GM21447 (cell line): ENCODE data around the gene CLP1.
"Not testable (repeated sequence)": the region's sequence is repeated elsewhere in the genome, so short reads cannot be mapped to it uniquely, and the experiment has no call there.

Source experiments
- ATAC-seq: cut with Tn5 transposase; IDR thresholded peaks from one replicate; pipeline ENCODE4 v1.9.1; 2021; ENCODE audit not compliant: unreplicated experiment

CLP1 gene

GRCh38 chr11:57640068-57640800 is 17.3 kb upstream of the CLP1 start:
- ATAC-seq, result no peak

- ATAC-seq, result no peak
Measured at GRCh38 chr11:57641011-57641807, 16.4 kb upstream of the CLP1 start.

GRCh38 chr11:57643802-57644201 is 13.8 kb upstream of the CLP1 start:
- no peak for ATAC-seq

GRCh38 chr11:57644748-57645688 is 12.5 kb upstream of the CLP1 start:
- peak; percentile 33 for ATAC-seq

GRCh38 chr11:57645689-57646085 is 11.9 kb upstream of the CLP1 start:
- ATAC-seq, result no peak

DNA sequence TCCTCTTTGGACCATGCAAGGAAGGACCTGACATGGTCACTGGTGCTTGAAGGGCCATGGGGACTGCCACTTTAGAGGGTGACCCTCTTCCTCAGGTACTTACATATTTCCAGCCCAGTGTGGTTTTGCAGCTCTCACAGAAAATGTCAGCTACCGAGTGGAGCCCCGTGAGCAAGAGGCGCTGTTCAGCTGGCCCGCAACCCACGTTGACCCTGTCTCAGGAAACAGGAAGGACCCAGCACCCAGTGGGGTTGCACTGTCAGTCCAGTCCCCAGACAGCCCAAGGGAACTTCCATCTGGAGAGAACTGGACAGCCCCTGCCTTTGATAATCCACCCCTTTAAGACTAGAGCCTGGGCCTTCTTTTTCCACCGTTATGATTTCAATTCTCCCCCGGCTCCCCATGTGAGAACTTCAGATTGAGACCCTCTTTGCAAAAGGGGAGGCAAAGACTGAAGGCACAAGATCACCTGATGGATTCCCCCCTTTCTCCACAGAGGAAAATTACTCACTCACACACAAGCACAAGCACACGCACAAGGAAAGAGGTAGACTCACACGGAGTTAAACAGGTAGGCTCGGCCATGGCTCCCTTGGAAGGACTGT is 11.3 kb upstream of the CLP1 start:
- ATAC-seq, result peak; percentile 39

DNA sequence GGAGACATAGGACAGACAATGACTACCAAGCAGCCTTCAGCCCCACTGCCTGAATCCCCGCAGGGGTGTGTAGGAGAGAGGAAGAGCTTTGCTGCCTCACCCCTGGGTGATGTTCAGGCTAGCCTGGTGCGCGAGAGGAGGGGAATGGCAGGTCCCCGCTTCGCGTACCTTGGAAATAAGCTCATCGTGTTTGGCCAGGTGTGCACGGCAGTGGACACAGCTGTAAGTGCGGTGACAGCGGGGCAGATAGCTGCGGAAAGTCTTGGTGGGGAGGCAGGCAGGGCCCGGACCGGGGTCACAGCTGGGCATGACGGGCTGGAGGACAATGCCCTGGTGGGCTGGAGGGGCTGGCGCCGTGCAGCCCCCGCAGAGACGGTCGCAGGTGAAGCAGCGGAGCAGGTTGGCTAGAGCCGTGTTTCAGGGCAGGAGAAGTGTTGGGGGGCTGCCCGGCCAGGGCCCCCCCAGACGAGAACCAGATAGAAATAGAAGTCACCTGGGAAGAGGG is 10.7 kb upstream of the CLP1 start:
- no peak for ATAC-seq

- ATAC-seq, result no peak
Measured at GRCh38 chr11:57647372-57647771, 10.2 kb upstream of the CLP1 start.

DNA sequence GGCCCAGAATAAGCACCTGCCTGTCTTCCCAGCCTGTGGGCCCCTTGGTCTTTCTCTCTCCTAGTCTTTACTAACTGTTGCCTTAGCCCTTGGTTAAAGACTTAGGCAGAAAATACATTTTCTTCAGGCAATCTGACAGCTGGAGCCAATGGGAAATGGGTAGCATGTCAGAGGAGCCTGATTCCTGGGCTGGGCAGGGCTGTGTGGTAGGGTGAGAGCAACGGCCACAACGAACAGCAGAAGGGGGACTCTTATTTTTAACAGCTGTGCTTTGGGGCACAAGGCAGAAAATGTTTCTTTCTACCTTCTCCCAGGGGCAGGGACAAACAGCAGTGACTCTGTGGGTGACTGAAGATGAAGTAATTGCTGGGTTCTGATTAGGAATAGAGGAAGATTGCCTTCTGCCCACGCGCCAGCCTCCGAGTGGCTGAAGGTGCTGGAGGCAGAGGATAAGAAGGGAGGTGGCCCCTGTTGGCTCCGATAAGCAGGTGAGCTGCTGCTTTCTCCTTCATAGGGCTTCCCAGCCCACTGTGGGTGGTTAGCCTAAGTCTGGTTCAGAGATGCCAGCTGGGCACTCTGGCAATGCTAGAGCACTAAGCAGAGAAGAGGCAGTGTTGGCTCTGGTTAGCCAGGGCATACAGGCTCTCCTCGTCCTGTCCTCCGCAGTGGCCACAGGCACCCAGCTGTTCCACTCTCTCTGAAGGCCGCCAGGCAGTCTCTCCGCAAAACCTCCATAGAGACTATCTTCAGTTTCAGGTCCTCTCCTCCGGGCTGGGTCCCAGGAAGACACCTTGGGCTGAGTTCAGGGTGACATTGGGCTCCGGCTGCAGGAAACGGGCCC is 9.4 kb upstream of the CLP1 start:
- ATAC-seq, result peak; percentile 28

- ATAC-seq, result no peak
Measured at GRCh38 chr11:57648801-57649735, 8.5 kb upstream of the CLP1 start.

- no peak for ATAC-seq
Measured at GRCh38 chr11:57649826-57650738, 7.5 kb upstream of the CLP1 start, which contains the start of gene YPEL4. Gene YPEL4, minus strand, starts transcription at chr11:57649912. Its CDS starts 2,805 bp downstream, at chr11:57647107.

DNA sequence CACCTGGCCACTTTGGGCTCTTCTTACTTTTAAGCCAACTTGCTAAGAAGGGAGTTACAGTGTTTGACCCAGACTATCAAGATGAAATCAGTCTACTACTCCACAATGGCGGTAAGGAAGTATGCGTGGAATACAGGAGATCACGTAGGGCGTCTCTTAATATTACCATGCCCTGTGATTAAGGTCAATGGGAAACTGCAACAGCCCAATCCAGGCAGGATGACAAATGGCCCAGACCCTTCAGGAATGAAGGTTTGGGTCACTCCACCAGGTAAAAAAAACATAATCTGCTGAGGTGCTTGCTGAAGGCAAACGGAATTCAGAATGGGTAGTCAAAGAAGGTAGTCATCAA is 6.8 kb upstream of the CLP1 start:
- no peak for ATAC-seq

DNA sequence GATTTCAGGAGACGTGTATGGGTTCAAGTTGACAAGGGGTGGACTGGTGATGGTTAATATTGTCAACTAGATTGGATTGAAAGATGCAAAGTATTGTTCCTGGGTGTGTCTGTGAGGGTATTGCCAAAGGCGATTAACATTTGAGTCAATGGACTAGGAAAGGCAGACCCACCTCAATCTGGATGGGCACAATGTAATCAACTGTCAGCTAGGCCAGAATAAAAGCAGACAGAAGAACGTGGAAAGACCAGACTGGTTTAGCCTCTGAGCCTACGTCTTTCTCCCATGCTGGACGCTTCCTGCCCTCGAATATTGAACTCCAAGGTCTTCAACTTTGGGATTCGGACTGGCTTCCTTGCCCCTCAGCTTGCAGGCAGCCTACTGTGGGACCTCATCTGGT is 6.2 kb upstream of the CLP1 start:
- ATAC-seq, result no peak

DNA sequence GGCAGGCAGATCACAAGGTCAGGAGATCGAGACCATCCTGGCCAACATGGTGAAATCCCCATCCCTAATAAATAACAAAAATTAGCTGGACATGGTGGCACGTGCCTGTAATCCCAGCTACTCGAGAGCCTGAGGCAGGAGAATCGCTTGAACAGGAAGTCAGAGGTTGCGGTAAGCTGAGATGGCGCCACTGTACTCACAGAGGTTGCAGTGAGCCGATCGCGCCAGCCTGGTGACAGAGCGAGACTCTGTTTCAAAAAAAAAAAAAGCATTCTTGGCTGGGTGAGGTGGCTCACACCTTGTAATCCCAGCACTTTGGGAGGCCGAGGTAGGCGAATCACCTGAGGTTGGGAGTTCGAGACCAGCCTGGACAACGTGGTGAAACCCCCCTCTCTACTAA is 5.3 kb upstream of the CLP1 start:
- not testable (repeated sequence) for ATAC-seq

DNA sequence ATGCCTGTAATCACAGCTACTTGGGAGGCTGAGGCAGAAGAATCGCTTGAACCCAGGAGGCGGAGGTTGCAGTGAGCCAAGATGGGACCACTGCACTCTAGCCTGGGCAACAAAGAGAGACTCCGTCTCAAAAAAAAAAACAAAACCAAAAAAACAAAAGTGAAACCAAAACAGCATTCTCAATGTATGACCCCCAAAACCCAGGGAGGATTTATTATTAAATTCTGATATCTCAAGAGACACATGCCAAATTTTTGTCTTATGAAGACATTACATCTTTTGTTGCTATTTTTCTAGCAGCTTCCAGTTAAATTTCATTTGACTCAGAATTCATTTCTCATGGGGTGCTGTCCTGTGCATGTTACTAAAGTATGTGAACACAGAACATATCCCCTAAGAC is 4.9 kb upstream of the CLP1 start:
- ATAC-seq, result no peak

DNA sequence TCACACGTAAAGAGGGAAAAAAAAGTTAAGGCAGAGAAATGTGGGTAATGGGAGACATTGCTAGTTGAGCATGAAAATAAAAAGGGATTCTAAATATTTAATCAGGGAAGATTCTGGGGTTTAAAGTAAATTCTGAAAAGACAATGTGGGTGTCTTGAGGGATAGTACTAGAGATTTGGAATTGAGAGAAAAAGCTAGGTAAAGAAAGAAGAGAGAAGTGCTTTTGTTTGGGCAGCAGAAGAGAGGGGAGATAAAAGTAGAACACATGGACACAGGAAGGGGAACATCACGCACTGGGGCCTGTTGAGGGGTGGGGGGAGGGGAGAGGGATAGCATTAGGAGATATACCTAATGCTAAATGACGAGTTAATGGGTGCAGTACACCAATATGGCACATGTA is 4.4 kb upstream of the CLP1 start:
- ATAC-seq, result no peak

DNA sequence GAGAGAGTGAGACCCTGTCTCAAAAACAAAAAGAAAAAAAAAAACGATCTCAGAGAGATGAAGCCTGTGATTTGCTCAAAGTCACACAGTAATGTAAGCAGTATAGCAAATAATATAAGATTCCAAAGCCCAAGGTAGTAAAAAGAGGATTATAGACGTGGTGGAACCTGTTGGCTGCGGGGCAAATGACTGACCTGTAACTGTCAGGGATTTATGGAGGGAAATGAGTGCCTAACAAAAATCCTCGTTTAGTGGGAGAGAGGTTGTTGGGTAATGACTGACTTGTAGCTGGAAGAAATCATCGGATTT is 723 bp upstream of the CLP1 start:
- ATAC-seq, result no peak

DNA sequence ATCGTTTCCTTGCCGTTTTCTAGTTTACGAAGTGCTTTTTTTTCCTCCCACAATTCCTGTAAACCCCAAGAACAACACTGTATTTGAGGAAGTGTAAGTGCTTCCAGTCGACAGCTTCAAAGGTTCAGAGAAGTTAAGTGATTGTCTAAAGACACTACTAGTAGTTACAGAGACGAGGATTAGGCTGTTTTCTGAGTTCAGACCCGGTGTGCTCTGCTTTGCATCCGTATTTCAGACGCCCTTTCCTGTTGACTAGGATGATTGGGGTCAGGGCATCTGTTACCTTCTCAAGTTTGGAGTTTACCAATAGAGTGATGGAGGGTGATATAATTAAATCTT is 430 bp downstream of the CLP1 start:
- ATAC-seq, result no peak
